DMS153 treated with DMSO at 0.1 percent for 48 hours (cell line): ENCODE data around the gene NSFL1C.
"Not testable (repeated sequence)": the region's sequence is repeated elsewhere in the genome, so short reads cannot be mapped to it uniquely, and the experiment has no call there.

Source experiments
- DNase-seq: peaks from one replicate; lab custom pipeline; 2025; ENCODE audit not compliant: unreplicated experiment; lab: John Stamatoyannopoulos, UW

The NSFL1C gene

DNA sequence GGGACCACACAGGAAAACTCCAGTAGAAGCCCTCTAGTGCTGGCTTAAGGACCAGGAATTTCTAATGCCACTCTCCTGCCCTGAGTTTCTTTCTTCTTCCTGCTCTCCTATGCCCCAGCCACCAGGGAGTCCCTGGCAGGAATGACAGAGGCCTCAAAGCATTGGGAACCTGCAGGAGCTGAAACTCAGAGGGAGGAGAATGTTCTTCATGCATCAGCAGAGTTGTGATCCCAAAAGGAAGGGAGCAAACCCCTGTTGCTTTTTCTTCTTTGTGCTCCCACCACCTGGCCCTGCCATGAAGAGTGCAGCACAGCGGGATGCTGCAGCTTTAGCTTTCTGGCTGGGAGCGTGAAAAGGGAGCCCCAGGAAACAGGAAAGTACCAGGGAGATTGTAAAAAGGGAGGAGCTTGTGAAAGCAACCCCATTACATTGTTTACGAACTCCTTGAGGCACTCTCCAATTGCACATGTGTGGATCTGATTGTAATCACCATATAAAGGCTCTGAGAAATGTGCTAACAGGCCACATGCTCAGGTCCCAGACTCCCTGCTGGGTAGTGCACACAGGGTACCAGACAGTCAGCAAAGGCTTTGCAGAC lies 39.1 kb downstream of the NSFL1C start:
- peak; percentile 92 for DNase-seq

- DNase-seq, result no peak
Observed at GRCh38 chr20:1426231-1426849, 40.3 kb downstream of the NSFL1C start.

DNA sequence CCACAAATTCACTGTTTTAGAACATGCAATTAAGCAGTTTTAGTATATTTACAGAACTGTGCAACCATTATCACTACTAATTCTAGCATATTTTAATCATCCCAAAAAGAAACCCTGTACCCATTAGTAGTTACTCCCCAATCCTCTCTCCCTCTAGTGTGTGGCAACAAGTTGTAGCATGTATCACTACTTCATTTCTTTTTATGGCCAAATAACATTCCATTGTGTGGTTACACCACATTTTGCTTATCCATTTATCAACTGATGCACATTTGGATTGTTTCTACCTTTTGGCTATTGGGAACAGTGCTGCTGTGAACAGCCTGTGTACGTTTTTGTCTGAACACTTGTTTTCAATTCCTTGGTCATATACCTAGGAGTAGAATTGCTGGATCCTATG lies 42.3 kb downstream of the NSFL1C start:
- no peak for DNase-seq

- peak; percentile 9 for DNase-seq
Observed at GRCh38 chr20:1423625-1424106, 43.0 kb downstream of the NSFL1C start.

- no peak for DNase-seq
Observed at GRCh38 chr20:1423206-1423605, 43.4 kb downstream of the NSFL1C start.

GRCh38 chr20:1422753-1423152 lies 43.9 kb downstream of the NSFL1C start:
- DNase-seq, result no peak

- DNase-seq, result no peak
Observed at GRCh38 chr20:1420066-1420465, 46.6 kb downstream of the NSFL1C start.

- no peak for DNase-seq
Observed at GRCh38 chr20:1418350-1418749, 48.3 kb downstream of the NSFL1C start.

DNA sequence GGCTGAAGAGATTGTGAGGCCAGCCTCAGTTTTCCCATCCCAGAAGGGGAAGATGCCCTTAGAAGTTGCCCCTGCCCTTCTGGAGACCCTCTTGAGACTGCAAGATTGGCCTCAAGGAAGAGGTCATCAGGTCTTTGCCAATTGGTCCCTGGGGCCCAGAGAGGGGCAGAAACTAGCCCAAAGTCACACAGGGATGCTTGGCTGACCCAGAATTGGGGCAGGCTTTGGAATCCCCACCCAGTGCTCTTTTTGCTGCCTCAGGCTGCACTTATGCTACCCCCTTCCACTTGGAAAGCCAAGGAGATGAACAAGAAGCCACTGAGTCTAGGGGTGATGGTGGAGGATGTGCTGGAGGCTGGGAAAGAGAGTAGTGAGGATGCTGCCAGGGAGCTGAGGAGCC lies 48.9 kb downstream of the NSFL1C start:
- no peak for DNase-seq

DNA sequence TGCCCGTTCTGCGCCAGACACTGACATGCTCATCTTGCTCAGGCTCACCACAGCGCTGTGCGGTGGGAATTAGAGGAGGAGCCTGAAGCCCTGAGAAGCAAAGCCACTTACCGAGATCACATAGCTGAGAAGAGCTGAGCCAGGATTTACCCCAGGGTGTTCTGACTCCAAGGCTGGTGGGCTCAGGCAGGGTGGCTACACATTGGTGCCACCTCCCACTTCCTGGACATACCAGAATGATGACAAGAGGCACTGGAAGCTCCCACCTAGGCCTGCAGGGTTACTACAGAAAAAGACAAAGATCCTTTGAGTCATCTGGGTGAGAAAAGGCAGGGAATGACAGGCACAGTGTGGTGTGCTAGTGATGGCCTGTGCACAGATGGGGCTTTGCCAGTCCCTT lies 49.4 kb downstream of the NSFL1C start:
- no peak for DNase-seq

GRCh38 chr20:1415667-1416468 lies 50.8 kb downstream of the NSFL1C start:
- DNase-seq, result no peak

DNA sequence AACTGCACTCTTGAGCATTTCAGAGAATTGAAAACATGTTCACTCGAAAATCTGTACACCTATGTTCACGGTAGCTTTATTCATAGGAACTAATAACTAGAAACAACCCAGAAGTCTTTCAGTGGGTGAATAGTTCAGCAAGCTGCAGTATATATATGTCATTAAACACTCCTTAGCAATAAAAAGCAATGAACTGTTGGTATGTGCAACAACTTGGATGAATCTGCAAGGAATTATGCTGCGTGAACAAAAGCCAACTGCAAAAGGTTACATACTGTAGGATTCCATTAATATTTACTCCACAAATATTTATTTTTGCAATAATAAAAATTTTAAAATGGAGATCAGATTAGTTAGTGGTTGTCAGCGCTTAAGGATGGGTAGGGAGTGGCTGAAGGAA lies 51.7 kb downstream of the NSFL1C start:
- no peak for DNase-seq

- no peak for DNase-seq
Observed at GRCh38 chr20:1405801-1406200, 60.8 kb downstream of the NSFL1C start.

DNA sequence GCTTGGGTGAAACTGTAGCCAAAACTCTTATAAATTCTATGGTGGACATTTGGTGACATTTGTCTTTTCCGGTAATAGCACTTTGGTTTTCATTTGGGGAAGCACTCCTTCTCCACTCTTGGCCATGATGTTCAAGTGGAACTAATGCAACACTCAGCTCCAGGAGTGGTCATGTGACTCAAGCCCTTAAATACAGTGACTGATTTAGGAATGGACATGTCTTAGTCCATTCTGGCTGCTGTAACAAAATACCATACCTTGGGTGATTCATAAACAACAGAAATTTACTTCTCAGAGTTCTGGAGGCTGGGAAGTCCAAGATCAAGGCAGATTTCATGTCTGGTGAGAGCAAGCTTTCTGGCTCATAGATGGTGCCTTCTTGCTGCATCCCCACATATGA lies 63.0 kb downstream of the NSFL1C start:
- DNase-seq, result no peak

GRCh38 chr20:1402149-1402548 lies 64.5 kb downstream of the NSFL1C start:
- DNase-seq, result no peak

DNA sequence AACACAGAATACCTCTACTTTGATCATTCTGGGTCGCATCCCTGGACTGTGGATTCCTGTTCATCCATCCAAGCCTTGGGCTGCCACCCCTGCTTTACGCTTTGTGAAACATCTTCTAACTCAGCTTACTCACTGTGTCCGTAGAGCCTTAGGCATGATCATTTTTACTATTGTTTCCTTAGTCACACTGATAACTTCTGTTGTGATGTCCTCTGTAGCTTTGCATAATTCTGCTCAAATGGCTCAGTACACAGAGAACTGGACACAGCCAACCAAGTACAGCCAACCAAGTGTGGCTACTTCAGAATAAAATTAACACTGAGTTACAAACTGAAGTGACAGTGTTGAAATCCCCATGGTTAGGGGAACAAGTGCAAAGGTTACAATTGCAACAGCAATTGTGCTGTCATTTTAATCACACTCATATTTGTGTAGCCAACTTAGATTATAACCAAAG lies 65.2 kb downstream of the NSFL1C start:
- DNase-seq, result no peak

DNA sequence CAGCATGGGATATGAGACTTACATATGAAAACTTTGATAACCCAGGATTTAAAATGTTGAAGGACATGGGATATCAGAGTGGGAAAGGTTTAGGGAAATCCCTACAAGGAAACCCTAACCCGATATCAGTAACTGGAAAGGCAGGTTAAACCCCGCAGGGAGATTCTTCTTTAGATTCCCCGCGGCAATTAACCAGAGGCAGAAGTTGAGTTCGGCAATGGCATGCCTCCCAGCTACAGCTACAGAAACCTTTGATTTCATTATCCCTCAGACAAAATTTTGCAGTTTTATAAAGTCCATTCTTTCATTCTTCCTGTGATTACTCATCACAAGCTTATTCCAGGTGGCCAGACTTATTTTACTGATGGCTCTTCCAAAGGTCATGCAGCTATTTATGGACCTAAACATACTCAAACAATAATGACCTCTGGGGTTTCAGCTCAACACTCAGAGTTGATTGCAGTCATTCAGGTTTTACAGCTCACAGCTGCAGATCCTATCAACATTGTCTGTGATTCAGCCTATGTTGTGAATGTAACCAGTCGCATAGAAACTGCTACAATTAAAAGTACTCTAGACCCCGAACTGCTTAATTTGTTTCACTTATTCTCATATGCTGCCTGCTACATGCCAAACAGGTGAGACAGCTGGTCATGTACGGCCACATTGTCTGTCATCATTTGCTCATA lies 66.8 kb downstream of the NSFL1C start:
- DNase-seq, result peak; percentile 61

DNA sequence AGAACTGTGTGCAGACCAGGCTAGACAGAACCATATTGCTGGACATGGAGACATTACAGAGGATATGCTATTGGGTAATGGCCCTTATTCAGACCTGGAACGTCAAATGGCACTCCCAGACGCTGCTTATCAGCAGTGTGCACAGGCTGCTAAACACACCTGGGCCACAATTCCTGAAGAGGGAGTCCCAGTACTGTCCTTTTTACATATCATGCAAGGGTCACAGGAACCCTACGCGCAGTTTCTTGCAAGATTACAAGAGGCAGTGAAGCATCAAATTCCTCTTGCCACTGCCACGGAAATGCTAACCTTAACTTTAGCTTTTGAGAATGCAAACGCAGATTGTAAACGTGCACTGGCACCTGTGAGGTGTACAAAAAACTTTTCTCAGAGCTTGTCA lies 68.5 kb downstream of the NSFL1C start:
- not testable (repeated sequence) for DNase-seq

GRCh38 chr20:1397710-1398109 lies 68.9 kb downstream of the NSFL1C start:
- no peak for DNase-seq

DNA sequence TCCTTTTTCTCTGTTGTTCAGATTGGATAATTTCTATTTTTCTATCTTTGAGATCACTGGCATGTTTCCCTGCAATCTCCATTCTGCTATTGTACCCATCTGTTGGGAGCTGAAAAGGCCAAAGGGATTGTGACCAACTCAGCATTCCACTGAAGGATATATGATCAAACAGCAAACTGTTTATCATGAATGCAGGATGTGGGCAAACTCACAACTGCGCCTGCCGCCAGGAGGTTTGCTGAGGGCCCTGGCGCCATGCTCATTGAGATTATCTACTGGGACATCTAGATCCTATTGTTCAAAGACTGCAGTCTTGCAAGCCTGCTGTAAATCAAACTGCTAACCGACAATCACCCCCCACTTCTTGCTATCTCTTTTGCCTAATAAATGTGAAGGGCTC lies 69.9 kb downstream of the NSFL1C start:
- no peak for DNase-seq

GRCh38 chr20:1396264-1396663 lies 70.4 kb downstream of the NSFL1C start:
- no peak for DNase-seq

GRCh38 chr20:1394686-1395085 lies 72.0 kb downstream of the NSFL1C start:
- DNase-seq, result no peak
